ENCODE results near the gene JADE2.

DNA sequence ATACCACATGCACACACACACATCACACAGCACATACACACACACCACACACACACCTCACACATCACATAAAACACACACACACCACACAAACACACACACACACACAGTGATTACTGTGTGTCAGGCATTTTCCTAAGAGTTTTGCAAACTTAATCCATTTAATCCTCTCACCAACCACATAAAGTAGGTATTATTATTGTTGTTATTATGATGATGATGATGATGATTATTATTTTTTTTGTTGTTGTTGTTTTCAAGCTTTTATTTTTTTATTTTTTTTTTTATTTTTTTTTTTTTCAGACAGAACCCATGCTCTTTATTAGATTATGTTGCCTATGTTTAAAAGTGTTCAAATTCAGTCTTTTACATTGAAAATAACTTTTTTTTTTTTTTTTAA, 31.5 kb downstream of the JADE2 start:
- TF ChIP-seq, protein P1, sequence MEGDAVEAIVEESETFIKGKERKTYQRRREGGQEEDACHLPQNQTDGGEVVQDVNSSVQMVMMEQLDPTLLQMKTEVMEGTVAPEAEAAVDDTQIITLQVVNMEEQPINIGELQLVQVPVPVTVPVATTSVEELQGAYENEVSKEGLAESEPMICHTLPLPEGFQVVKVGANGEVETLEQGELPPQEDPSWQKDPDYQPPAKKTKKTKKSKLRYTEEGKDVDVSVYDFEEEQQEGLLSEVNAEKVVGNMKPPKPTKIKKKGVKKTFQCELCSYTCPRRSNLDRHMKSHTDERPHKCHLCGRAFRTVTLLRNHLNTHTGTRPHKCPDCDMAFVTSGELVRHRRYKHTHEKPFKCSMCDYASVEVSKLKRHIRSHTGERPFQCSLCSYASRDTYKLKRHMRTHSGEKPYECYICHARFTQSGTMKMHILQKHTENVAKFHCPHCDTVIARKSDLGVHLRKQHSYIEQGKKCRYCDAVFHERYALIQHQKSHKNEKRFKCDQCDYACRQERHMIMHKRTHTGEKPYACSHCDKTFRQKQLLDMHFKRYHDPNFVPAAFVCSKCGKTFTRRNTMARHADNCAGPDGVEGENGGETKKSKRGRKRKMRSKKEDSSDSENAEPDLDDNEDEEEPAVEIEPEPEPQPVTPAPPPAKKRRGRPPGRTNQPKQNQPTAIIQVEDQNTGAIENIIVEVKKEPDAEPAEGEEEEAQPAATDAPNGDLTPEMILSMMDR (IDR thresholded peaks at IDR 0.05; ENCODE audit: insufficient read depth, low read depth, low read length), result no peak
- TF ChIP-seq EZH2 (IDR thresholded peaks at IDR 0.05; ENCODE audit: insufficient read depth, low read length), result no peak
